A549 (cell line): Measurements from ENCODE around the gene RNF141. TPM values are rescaled to one million over a fixed set of nuclear protein-coding genes. Genes with fewer than 3 reads are reported as not detected.

Experiments used
- ATAC-seq, 2 experiments: fragments of 200-7000 bp in 1 of 2; fragments of >200 bp in 1 of 2; cut with Nextera tagmentation in 1 of 2; cut with Tn5 transposase in 1 of 2; 3 replicates each; pipeline versions ENCODE4 v1.8.0 to v1.9.1; 2018 to 2020; ENCODE audit warnings: mild to moderate bottlenecking in 1 of 2, moderate library complexity in 1 of 2
- CTCF ChIA-PET: fragments of 300-600 bp; sonication (Branson Sonifier 250); formaldehyde crosslinking; extraction: SDS; loops from one replicate; lab custom pipeline; 2021; ENCODE audit warnings: antibody characterized with exemption, inconsistent platforms; lab: Yijun Ruan, JAX
- POLR2A ChIA-PET: fragments of 350-600 bp; formaldehyde crosslinking; extraction: SDS; loops from one replicate; lab custom pipeline; 2021; ENCODE audit warnings: antibody characterized with exemption, inconsistent platforms; lab: Yijun Ruan, JAX
- DNase-seq, 2 experiments: peaks; one replicate each; pipeline versions ENCODE4 v3.0.0 to v3.0.0-alpha.2; 2011 to 2016; ENCODE audit warnings: low read depth in 1 of 2, low spot score in 1 of 2
- FAIRE-seq: peaks from 2 replicates; lab custom pipeline; 2011; peaks lifted over from hg19 to GRCh38; lab: Jason Lieb, UNC
- H3K27ac ChIP-seq, 2 experiments: fragments of >200 bp; sonication (Bioruptor Twin); formaldehyde crosslinking; 3 replicates each; pipeline ENCODE4 v1.5.1; 2016 to 2017
- H3K4me1 ChIP-seq: fragments of >200 bp; sonication (Bioruptor Twin); formaldehyde crosslinking; 3 replicates; pipeline ENCODE4 v1.6.1; 2016
- H3K4me2 ChIP-seq: fragments of >200 bp; sonication (Bioruptor Twin); formaldehyde crosslinking; 3 replicates; pipeline ENCODE4 v1.6.1; 2016
- H3K4me3 ChIP-seq: fragments of >200 bp; sonication (Bioruptor Twin); formaldehyde crosslinking; 3 replicates; pipeline ENCODE4 v1.5.1; 2016
- H3K9me3 ChIP-seq: fragments of >200 bp; sonication (Bioruptor Twin); formaldehyde crosslinking; 3 replicates; pipeline ENCODE4 v1.6.1; 2016
- EHMT2 ChIP-seq: fragments of 200-600 bp; sonication (generic); IDR thresholded peaks from 2 replicates; pipeline ENCODE4 v1.6.1; 2016; ENCODE audit warnings: antibody characterized with exemption, low read depth, mild to moderate bottlenecking, moderate library complexity
- ESRRA ChIP-seq: fragments of 150-350 bp; IDR thresholded peaks from 2 replicates; pipeline ENCODE4 v1.6.1; 2014; ENCODE audit warnings: mild to moderate bottlenecking, low read length, borderline replicate concordance
- JUNB ChIP-seq: fragments of >200 bp; sonication (Bioruptor Twin); formaldehyde crosslinking; IDR thresholded peaks from 2 replicates; pipeline ENCODE4 v1.6.1; 2016
- KDM5A ChIP-seq: fragments of 200-600 bp; sonication (generic); IDR thresholded peaks from 2 replicates; pipeline ENCODE4 v1.6.1; 2016; ENCODE audit warnings: antibody characterized with exemption, mild to moderate bottlenecking
- REST ChIP-seq: fragments of 200-600 bp; sonication (generic); IDR thresholded peaks from 2 replicates; pipeline ENCODE4 v1.6.1; 2016; ENCODE audit warnings: antibody characterized with exemption, mild to moderate bottlenecking, moderate library complexity
- RFX5 ChIP-seq: fragments of 450-650 bp; IDR thresholded peaks from 2 replicates; pipeline ENCODE4 v1.7.1; 2014; ENCODE audit warnings: antibody characterized with exemption, mild to moderate bottlenecking, moderate library complexity
- ZSCAN20 ChIP-seq: fragments of 250-450 bp; sonication (Bioruptor Pico); IDR thresholded peaks from 2 replicates; pipeline ENCODE4 v1.8.0; 2022; ENCODE audit warnings: mild to moderate bottlenecking, moderate library complexity
- WGBS: methylation state at CpG from one replicate; pipeline ENCODE4 v1.1.6; 2017; ENCODE audit errors: missing lambda C conversion rate; 5-methylcytosine and 5-hydroxymethylcytosine counted together
- polyA plus RNA-seq, 4 experiments: library from polyadenylated mRNA; depleted of rRNA in 3 of 4; stranded (reverse); fragments of >200 nt; fragmentation: RNase III in 1 of 4; extraction: RNeasy Plus Mini Kit Qiagen cat#74134 plus additional on column Dnase treatment in 1 of 4; gene quantifications; 2 replicates in 3 of 4; 3 replicates in 1 of 4; pipeline ENCODE4 v1.2.3, GENCODE V29; 2011 to 2017
- TF ChIP-seq, protein P1 (sequence below): IDR thresholded peaks from 2 replicates; pipeline ENCODE4 v1.6.1; 2012
- TF ChIP-seq, protein P2 (sequence below): fragments of >200 bp; sonication (Bioruptor Twin); formaldehyde crosslinking; IDR thresholded peaks from 3 replicates; pipeline ENCODE4 v1.6.1; 2016

RNF141 gene
- polyA plus RNA-seq, 2 of the 4 experiments (the other 2 are of a cell fraction) = 16.8 to 33.3 TPM

DNA sequence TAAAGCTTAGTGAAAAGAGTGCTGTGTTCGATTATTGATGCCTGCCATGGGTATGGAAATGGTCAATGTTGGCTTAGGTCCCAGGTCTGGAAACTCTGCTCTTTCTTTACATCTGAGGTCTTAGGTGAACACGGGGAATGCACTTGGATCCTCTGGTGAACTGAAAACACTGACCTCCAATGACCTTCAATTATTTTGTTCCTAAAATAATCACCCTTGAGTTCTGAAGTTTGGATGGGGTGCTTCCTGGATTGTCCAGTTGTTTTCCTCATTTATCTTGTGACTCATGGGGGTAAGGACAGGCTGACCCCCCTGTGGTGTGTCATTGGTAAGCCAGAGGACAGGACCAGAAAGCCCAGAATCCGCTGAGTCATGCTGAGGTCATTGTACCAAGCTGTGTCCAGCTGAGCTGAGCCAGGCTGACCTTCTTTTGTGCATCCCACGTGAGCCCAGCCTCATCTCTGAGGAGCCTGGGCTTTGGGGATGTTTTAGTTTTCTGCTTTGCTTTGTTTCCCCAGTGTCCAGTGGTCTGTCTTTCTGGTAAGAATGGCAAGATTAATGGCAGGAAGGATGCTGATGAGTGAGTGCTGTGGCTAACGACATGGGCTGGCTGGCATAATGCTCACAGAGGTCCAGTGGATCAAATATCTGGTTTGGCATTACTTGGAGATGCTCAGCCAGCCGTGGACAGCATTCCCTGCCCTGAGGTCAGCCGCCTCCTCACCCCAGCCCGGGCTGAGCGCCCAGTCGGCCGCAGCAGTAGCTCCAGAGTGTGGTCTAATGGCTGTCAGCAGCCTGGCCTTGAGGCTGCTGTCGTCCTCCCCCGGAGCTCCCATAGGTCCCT, 50.4 kb downstream of the RNF141 start (continued):
- TF ChIP-seq REST (no peak), ESRRA (no peak), RFX5 (no peak), ZSCAN20 (CRISPR knock-in tag) (no peak)

DNA sequence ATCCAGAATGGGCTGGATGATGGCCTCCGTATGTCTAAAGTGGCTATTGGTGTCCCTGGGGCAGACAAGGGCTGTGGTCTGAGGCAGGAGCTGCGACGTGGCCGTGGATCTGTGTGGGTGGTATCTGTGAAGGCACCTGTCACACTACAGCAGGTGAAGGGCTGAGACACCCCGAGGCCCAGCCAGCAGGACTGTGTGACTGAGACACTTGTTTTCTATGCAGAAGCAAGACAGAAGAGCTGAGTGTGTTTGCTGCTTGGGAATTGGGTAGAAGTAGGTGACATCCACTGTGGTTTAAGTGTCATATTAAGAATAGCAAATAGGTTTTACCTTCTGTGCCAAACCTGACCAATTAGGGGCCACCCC, 51.0 kb downstream of the RNF141 start:
- peak overlapping the region; percentile 87 to 90 for H3K27ac ChIP-seq
- H3K4me2 ChIP-seq = peak overlapping the region; percentile 59
- no peak overlapping the region for H3K4me3 ChIP-seq
- no peak for FAIRE-seq
- 81% methylated on average over 4 of the region's 5 CpGs for WGBS
- TF ChIP-seq EHMT2 (no peak), JUNB (no peak)
- TF ChIP-seq, protein P1, sequence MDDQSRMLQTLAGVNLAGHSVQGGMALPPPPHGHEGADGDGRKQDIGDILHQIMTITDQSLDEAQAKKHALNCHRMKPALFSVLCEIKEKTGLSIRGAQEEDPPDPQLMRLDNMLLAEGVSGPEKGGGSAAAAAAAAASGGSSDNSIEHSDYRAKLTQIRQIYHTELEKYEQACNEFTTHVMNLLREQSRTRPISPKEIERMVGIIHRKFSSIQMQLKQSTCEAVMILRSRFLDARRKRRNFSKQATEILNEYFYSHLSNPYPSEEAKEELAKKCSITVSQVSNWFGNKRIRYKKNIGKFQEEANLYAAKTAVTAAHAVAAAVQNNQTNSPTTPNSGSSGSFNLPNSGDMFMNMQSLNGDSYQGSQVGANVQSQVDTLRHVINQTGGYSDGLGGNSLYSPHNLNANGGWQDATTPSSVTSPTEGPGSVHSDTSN = no peak
- TF ChIP-seq, protein P2, sequence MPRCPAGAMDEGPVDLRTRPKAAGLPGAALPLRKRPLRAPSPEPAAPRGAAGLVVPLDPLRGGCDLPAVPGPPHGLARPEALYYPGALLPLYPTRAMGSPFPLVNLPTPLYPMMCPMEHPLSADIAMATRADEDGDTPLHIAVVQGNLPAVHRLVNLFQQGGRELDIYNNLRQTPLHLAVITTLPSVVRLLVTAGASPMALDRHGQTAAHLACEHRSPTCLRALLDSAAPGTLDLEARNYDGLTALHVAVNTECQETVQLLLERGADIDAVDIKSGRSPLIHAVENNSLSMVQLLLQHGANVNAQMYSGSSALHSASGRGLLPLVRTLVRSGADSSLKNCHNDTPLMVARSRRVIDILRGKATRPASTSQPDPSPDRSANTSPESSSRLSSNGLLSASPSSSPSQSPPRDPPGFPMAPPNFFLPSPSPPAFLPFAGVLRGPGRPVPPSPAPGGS = no peak
- DNase-seq = no peak
- ChIA-PET CTCF (interaction anchor here (1.0 to 1.7 kb wide), 5 partner anchors 11 to 84 kb away, joined by 3 to 5 read pairs (median 4); no protein-coding TSS in a partner anchor), POLR2A (interaction anchor here (1.6 kb wide), 1 partner anchor 35 kb away, joined by 7 read pairs; the partner anchor contains the start of gene AMPD3)
- H3K9me3 ChIP-seq = no peaks in the 10 kb centered on the region
- H3K4me1 ChIP-seq = peaks cover 36% of the 10 kb centered on the region
- no peak; a peak in 2 of 6 replicates for ATAC-seq

GRCh38 chr11:10488934-10489691, 51.9 kb downstream of the RNF141 start:
- Histone ChIP-seq H3K27ac (peak overlapping the region; percentile 87 to 90), H3K4me1 (peaks cover 36% of the 10 kb centered on the region), H3K4me3 (no peak overlapping the region), H3K4me2 (no peak overlapping the region; the same call in 2 of the 3 replicates), H3K9me3 (no peaks in the 10 kb centered on the region)
- FAIRE-seq (no peak), ATAC-seq (no peak), DNase-seq (no peak)
- no peak for TF ChIP-seq KDM5A
- POLR2A ChIA-PET = no interaction called here
- WGBS = 93% methylated on average over 11 of the region's 11 CpGs
- CTCF ChIA-PET = interaction anchor here (1.1 to 1.5 kb wide), 3 partner anchors 25 to 75 kb away, joined by 3 to 4 read pairs (median 3); no protein-coding TSS in a partner anchor
